ENCODE data around the gene ERCC6L. TPM values are rescaled to one million over a fixed set of nuclear protein-coding genes. Genes with fewer than 3 reads are reported as not detected.

The ERCC6L gene
- total RNA-seq, 2 donors from 2014 or later = not detected

DNA sequence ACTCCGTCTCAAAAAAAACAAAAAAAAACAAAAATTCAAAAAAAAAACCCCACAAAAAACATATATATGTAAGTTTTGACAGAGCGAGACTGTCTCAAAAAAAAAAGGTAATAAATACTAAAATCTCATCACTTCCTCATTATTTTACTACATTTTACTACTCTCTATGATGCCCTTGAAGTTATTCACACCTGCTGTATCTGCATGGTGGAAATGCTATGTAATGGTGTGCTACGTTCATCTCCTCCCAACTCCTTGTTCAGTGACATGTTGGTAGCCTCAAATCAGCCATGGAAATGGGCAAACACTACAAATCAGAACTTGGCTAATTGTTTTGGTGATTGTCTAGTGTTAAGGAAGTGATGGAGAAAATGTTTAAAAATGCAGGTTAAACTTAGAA lies 26.4 kb upstream of the ERCC6L start:
- Histone ChIP-seq H3K27ac (no peak overlapping the region), H3K4me1 (no peaks in the 10 kb centered on the region), H3K27me3 (no peaks in the 10 kb centered on the region), H3K36me3 (replicated peaks in 1 of 2; ENCODE audit: insufficient read depth in 1 of 2, low read depth in 2 of 2) (no peaks in the 10 kb centered on the region), H3K9me3 (no peaks in the 10 kb centered on the region), H3K4me3 (no peak overlapping the region)
- ATAC-seq (no peak), DNase-seq (no peak)
- intact Hi-C loops (cut with DNase I) = no loop called here
- TF ChIP-seq POLR2A (IDR thresholded peaks at IDR 0.05) = no peak
- TF ChIP-seq, protein P1, sequence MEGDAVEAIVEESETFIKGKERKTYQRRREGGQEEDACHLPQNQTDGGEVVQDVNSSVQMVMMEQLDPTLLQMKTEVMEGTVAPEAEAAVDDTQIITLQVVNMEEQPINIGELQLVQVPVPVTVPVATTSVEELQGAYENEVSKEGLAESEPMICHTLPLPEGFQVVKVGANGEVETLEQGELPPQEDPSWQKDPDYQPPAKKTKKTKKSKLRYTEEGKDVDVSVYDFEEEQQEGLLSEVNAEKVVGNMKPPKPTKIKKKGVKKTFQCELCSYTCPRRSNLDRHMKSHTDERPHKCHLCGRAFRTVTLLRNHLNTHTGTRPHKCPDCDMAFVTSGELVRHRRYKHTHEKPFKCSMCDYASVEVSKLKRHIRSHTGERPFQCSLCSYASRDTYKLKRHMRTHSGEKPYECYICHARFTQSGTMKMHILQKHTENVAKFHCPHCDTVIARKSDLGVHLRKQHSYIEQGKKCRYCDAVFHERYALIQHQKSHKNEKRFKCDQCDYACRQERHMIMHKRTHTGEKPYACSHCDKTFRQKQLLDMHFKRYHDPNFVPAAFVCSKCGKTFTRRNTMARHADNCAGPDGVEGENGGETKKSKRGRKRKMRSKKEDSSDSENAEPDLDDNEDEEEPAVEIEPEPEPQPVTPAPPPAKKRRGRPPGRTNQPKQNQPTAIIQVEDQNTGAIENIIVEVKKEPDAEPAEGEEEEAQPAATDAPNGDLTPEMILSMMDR (IDR thresholded peaks at IDR 0.05) = no peak
- WGBS, 2 donors = 88 to 93% methylated on average over 2 to 3 of the region's 3 CpGs

DNA sequence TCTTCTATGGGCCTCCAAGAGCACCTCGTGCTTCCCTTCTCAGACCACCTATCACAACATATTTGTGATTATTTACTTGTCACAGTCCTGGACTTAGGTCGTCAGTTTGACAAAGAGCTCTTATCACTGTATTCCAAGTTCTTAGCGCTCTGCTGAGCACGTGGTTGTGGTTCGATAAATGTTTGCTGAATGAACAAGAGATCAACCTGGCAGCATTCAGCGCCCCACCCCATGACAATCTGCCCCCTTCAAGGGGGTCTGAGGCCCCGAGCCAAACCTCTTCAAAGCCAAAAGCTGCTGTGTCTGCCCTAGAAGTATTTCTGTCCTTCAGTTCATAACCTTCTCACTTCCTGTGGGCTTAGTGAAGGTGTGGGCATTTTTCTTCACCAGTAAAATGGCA lies 23.2 kb upstream of the ERCC6L start:
- Histone ChIP-seq H3K9me3 (no peaks in the 10 kb centered on the region), H3K4me1 (no peaks in the 10 kb centered on the region), H3K27ac (no peak overlapping the region), H3K27me3 (no peaks in the 10 kb centered on the region), H3K36me3 (replicated peaks in 1 of 2; ENCODE audit: insufficient read depth in 1 of 2, low read depth in 2 of 2) (no peaks in the 10 kb centered on the region), H3K4me3 (no peak overlapping the region)
- no peak for TF ChIP-seq POLR2A (IDR thresholded peaks at IDR 0.05)
- TF ChIP-seq, protein P1 (IDR thresholded peaks at IDR 0.05) = no peak
- WGBS, 2 donors = 6 to 31% methylated on average over 5 to 7 of the region's 7 CpGs
- DNase-seq (no peak), ATAC-seq (no peak)
- intact Hi-C loops (cut with DNase I) = no loop called here

DNA sequence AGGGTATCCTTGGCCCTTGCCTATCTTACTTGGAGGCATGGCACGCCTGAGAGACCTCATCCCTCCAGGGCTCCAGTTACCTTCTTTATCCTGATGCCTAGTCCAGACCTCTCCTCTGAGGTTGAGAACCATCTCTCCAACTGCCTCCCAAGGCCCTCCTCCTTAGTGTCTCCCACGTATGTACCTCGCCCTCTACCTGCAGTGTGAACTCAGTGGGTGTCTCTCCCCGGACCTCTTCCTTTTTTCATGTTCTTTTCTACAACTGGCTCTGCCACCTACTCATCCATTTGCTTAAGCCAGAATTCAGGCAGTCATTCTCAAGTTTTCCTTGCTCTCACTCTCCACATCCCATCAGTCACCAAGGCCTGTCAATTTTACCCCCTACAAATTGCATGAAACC lies 21.6 kb upstream of the ERCC6L start:
- H3K36me3 ChIP-seq (replicated peaks in 1 of 2; ENCODE audit: insufficient read depth in 1 of 2, low read depth in 2 of 2) = no peaks in the 10 kb centered on the region
- H3K9me3 ChIP-seq = no peaks in the 10 kb centered on the region
- intact Hi-C loops (cut with DNase I) = no loop called here
- H3K27me3 ChIP-seq = no peaks in the 10 kb centered on the region
- DNase-seq (no peak), ATAC-seq (no peak)
- no peak overlapping the region for H3K27ac ChIP-seq
- H3K4me3 ChIP-seq = no peak overlapping the region
- H3K4me1 ChIP-seq = no peaks in the 10 kb centered on the region
- no peak for TF ChIP-seq POLR2A (IDR thresholded peaks at IDR 0.05)
- TF ChIP-seq, protein P1 (IDR thresholded peaks at IDR 0.05) = no peak
- 87 to 92% methylated on average over 4 of the region's 4 CpGs for WGBS, 2 donors

DNA sequence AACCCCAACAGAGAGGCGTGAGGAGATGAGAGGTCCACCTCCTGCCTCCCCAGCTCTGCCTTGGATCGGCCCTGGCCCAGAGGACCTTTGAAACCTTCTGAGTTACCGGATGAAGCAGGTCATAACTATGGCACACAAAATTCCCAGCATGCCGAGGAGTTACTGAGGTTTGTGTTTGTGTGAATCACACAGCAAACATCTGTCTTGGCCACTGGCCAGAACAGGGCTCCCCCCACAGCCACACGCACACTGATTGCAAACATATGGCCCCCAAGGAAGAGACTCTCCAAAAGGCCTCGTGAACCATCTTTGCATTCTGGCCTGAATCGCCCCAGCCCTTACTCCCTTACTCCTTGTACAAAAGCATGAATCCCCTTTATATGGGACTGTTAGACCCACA lies 19.3 kb upstream of the ERCC6L start:
- no peak for TF ChIP-seq POLR2A (IDR thresholded peaks at IDR 0.05)
- TF ChIP-seq, protein P1 (IDR thresholded peaks at IDR 0.05) = no peak
- no peak for ATAC-seq

DNA sequence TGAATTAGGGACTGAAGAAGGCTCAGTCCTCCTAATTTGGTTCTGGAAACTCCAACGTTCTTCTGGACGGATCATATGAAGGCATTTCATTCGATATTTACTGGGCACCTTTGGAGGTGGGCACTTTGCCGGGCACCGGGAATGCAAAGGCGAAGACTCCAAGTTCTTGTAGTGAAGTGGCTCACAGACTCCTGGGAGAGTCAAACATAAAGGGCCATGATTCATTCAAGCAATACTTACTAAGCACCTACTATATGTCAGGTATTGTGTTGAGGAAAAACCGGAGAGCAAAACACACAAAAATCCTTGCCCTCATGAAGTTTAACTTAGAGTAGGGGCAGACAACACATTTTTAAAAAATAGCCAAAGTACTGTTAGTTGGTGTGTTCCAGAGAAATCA lies 17.0 kb upstream of the ERCC6L start:
- no peaks in the 10 kb centered on the region for H3K36me3 ChIP-seq (replicated peaks in 1 of 2; ENCODE audit: insufficient read depth in 1 of 2, low read depth in 2 of 2)
- H3K4me3 ChIP-seq = no peak overlapping the region
- 82 to 85% methylated on average over 5 to 7 of the region's 7 CpGs for WGBS, 2 donors
- no peak overlapping the region for H3K27ac ChIP-seq
- ATAC-seq = no peak
- no peaks in the 10 kb centered on the region for H3K27me3 ChIP-seq
- intact Hi-C loops (cut with DNase I) = no loop called here
- H3K4me1 ChIP-seq = no peaks in the 10 kb centered on the region
- H3K9me3 ChIP-seq = no peaks in the 10 kb centered on the region
- no peak for TF ChIP-seq POLR2A (IDR thresholded peaks at IDR 0.05)
- DNase-seq = no peak

More for the DNA sequence above, 19.3 kb upstream of the ERCC6L start:
- no peaks in the 10 kb centered on the region for H3K36me3 ChIP-seq (replicated peaks in 1 of 2; ENCODE audit: insufficient read depth in 1 of 2, low read depth in 2 of 2)
- no peaks in the 10 kb centered on the region for H3K27me3 ChIP-seq
- intact Hi-C loops (cut with DNase I) = no loop called here
- WGBS, 2 donors = 55 to 60% methylated on average over 2 to 5 of the region's 7 CpGs
- H3K9me3 ChIP-seq = no peaks in the 10 kb centered on the region
- no peaks in the 10 kb centered on the region for H3K4me1 ChIP-seq
- no peak overlapping the region for H3K27ac ChIP-seq
- no peak for DNase-seq
- H3K4me3 ChIP-seq = no peak overlapping the region
